ENCODE measurements around the gene HIVEP3. TPM values are rescaled to one million over a fixed set of nuclear protein-coding genes. Genes with fewer than 3 reads are reported as not detected.

Gene HIVEP3
- total RNA-seq, 4 donors from 2014 or later = 5.3 to 17.3 (median 9.1) TPM

GRCh38 chr1:41738475-41738874, 180.2 kb downstream of the HIVEP3 start:
- TF ChIP-seq POLR2A (IDR thresholded peaks at IDR 0.05) = no peak
- no peak for TF ChIP-seq CTCF (IDR thresholded peaks at IDR 0.05)
- no peak overlapping the region for H3K4me3 ChIP-seq (ENCODE audit: low read depth, poor library complexity, severe bottlenecking)
- DNase-seq (ENCODE audit: low spot score in 2 of 2) = no peak
- WGBS, 2 donors = 85 to 92% methylated on average over 2 of the region's 2 CpGs
- intact Hi-C loops (cut with DNase I; ENCODE audit: low total_unique reads) = no loop called here

DNA sequence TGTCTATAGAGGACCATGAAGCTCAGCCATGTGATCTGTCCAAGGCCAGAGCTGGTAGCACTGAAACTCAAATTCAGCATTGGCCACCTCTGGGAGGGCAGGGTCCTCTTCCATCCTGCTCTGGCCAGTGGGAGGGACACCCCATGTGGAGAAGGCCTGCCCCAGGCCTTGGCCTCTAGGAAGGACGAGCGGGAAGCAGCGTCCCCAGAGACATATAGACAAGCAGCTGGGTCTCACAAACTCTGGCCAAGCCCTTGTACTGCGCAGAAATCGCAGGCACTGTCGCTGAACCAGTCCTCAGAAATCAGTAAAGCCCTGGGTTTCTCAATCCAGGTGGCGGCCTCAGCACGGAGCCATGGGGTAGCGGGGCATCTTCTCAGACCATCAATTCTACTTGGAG, 180.7 kb downstream of the HIVEP3 start:
- no peak overlapping the region for H3K4me3 ChIP-seq (ENCODE audit: low read depth, poor library complexity, severe bottlenecking)
- no peak for DNase-seq (ENCODE audit: low spot score in 2 of 2)
- intact Hi-C loops (cut with DNase I; ENCODE audit: low total_unique reads) = no loop called here
- TF ChIP-seq CTCF (IDR thresholded peaks at IDR 0.05) (no peak), POLR2A (IDR thresholded peaks at IDR 0.05) (no peak)
- WGBS, 2 donors = 96% methylated on average over 9 of the region's 9 CpGs

GRCh38 chr1:41735631-41736260, 183.0 kb downstream of the HIVEP3 start:
- DNase-seq (ENCODE audit: low spot score in 2 of 2) = no peak
- WGBS, 2 donors = 65% methylated on average over 13 of the region's 13 CpGs
- TF ChIP-seq CTCF (IDR thresholded peaks at IDR 0.05) (no peak), POLR2A (IDR thresholded peaks at IDR 0.05) (no peak)
- H3K4me3 ChIP-seq (ENCODE audit: low read depth, poor library complexity, severe bottlenecking) = no peak overlapping the region
- intact Hi-C loops (cut with DNase I; ENCODE audit: low total_unique reads) = no loop called here

GRCh38 chr1:41735139-41735538, 183.6 kb downstream of the HIVEP3 start:
- WGBS, 2 donors = 93 to 96% methylated on average over 4 of the region's 4 CpGs
- DNase-seq (ENCODE audit: low spot score in 2 of 2) = no peak
- H3K4me3 ChIP-seq (ENCODE audit: low read depth, poor library complexity, severe bottlenecking) = no peak overlapping the region
- TF ChIP-seq POLR2A (IDR thresholded peaks at IDR 0.05) (no peak), CTCF (IDR thresholded peaks at IDR 0.05) (no peak)
- intact Hi-C loops (cut with DNase I; ENCODE audit: low total_unique reads) = no loop called here

DNA sequence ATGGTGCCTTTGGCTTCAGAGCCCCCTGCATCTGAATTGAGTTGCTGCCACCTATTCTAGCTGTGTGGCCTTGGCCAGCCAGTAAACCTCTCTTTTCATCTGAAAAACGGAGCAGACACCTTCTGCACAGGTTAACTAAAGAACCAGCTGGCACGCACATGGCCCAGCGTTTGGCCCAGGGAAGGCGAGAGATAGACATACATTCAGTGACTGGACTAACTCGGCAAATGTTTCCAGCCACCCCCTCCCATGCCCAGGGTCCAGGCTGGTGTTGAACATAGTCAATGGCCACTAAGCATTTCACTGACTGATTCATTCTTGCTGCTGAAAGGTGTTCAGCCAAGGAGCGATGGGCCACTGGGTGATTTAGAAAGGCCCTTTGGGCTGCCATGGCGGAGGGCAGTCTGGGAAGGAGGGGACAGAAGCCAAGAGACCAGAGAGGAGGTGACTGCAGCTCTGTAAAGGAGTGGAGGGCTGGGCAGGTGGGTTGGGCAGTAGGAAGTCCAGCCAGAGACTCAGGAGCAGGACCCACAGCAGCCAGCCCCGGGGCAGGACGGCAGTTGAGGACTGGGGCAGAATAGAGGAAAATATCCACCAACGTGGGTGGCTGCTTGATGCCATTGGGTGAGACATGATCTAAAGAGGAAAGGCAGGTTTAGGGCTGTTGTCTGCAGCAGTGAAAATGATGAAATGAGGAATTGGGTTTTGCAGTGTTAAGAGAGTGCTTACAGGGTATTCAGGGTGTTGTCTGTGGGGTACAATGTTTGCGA, 184.3 kb downstream of the HIVEP3 start:
- WGBS, 2 donors = 89 to 91% methylated on average over 11 of the region's 11 CpGs
- no peak for TF ChIP-seq POLR2A (IDR thresholded peaks at IDR 0.05)
- TF ChIP-seq CTCF (IDR thresholded peaks at IDR 0.05) = no peak
- intact Hi-C loops (cut with DNase I; ENCODE audit: low total_unique reads) = no loop called here
- no peak for DNase-seq (ENCODE audit: low spot score in 2 of 2)
- no peak overlapping the region for H3K4me3 ChIP-seq (ENCODE audit: low read depth, poor library complexity, severe bottlenecking)

All from lower leg skin (tissue), 4 donors.